Suprapubic skin (tissue), 4 donors: Measurements from ENCODE around the gene SPATA3. TPM values are rescaled to one million over a fixed set of nuclear protein-coding genes. Genes with fewer than 3 reads are reported as not detected.

Experiments
- DNase-seq, 2 donors: peaks; one replicate each; pipeline ENCODE4 v3.0.0-alpha.2; 2019; ENCODE audit warnings: low spot score in 2 of 2
- H3K27ac ChIP-seq: fragments of 200-600 bp; sonication (generic); one replicate; pipeline ENCODE4 v1.5.1; 2019
- H3K27me3 ChIP-seq: fragments of 200-600 bp; sonication (generic); one replicate; pipeline ENCODE4 v1.5.1; 2019
- H3K36me3 ChIP-seq: fragments of 200-600 bp; sonication (generic); one replicate; pipeline ENCODE4 v1.5.1; 2019
- H3K4me1 ChIP-seq: fragments of 200-600 bp; sonication (generic); one replicate; pipeline ENCODE4 v1.5.1; 2019
- H3K4me3 ChIP-seq: fragments of 200-600 bp; sonication (generic); one replicate; pipeline ENCODE4 v1.5.1; 2019; ENCODE audit warnings: mild to moderate bottlenecking
- H3K9me3 ChIP-seq: fragments of 200-600 bp; sonication (generic); one replicate; pipeline ENCODE4 v1.5.1; 2019
- CTCF ChIP-seq, 2 donors: fragments of 200-600 bp in 1 of 2; fragments of 450-650 bp in 1 of 2; sonication (generic) in 1 of 2; IDR thresholded peaks; one replicate each; pipeline ENCODE4 v1.5.1; 2016 to 2019; ENCODE audit warnings: antibody characterized with exemption in 2 of 2, mild to moderate bottlenecking in 1 of 2, moderate library complexity in 1 of 2
- EP300 ChIP-seq: sonication (generic); formaldehyde crosslinking; IDR thresholded peaks from one replicate; pipeline ENCODE4 v1.6.1; 2017; ENCODE audit warnings: antibody characterized with exemption
- POLR2A ChIP-seq, 2 donors: fragments of 450-650 bp; IDR thresholded peaks; one replicate each; pipeline ENCODE4 v1.6.1; 2017; ENCODE audit warnings: antibody characterized with exemption in 2 of 2, mild to moderate bottlenecking in 2 of 2, moderate library complexity in 2 of 2
- POLR2AphosphoS5 ChIP-seq, 3 donors: sonication (generic); formaldehyde crosslinking; IDR thresholded peaks; one replicate each; pipeline ENCODE4 v1.6.1; 2017; ENCODE audit warnings: antibody characterized with exemption in 3 of 3
- WGBS: methylation state at CpG from one replicate; pipeline ENCODE4 v1.1.5; 2018; 5-methylcytosine and 5-hydroxymethylcytosine counted together
- total RNA-seq, 4 donors: library from RNA; depleted of rRNA; stranded (reverse); fragments of >200 nt; gene quantifications; one replicate each; pipeline ENCODE4 v1.1.0, GENCODE V29; 2016

Gene SPATA3
- total RNA-seq, 4 donors from 2014 or later: not detected

- H3K9me3 ChIP-seq: no peaks in the 10 kb centered on the region
- 75% methylated on average over 9 of the region's 9 CpGs for whole genome bisulfite sequencing
- H3K4me3 ChIP-seq: no peak overlapping the region
- TF ChIP-seq POLR2AphosphoS5 (IDR thresholded peaks at IDR 0.05): no peak
- no peak for TF ChIP-seq POLR2A (IDR thresholded peaks at IDR 0.05)
- no peak for TF ChIP-seq CTCF (IDR thresholded peaks at IDR 0.05)
- TF ChIP-seq EP300: no peak
- no peaks in the 10 kb centered on the region for H3K36me3 ChIP-seq
- H3K27ac ChIP-seq: no peak overlapping the region
- no peaks in the 10 kb centered on the region for H3K4me1 ChIP-seq
- H3K27me3 ChIP-seq: peaks cover 20% of the 10 kb centered on the region
- DNase-seq: no peak
These were observed 33.6 kb downstream of the SPATA3 start for GRCh38 chr2:231029563-231029962.

GRCh38 chr2:231030725-231031124, 34.8 kb downstream of the SPATA3 start:
- TF ChIP-seq POLR2AphosphoS5 (IDR thresholded peaks at IDR 0.05): no peak
- no peak for TF ChIP-seq CTCF (IDR thresholded peaks at IDR 0.05)
- no peak for TF ChIP-seq EP300
- TF ChIP-seq POLR2A (IDR thresholded peaks at IDR 0.05): no peak
- DNase-seq: no peak
- no peaks in the 10 kb centered on the region for H3K9me3 ChIP-seq
- H3K27ac ChIP-seq: no peak overlapping the region
- 74% methylated on average over 3 of the region's 3 CpGs for WGBS
- no peaks in the 10 kb centered on the region for H3K4me1 ChIP-seq
- H3K36me3 ChIP-seq: no peaks in the 10 kb centered on the region
- H3K4me3 ChIP-seq: no peak overlapping the region
- peaks cover 23% of the 10 kb centered on the region for H3K27me3 ChIP-seq

- WGBS: 67% methylated on average over 4 of the region's 5 CpGs
These were observed 36.7 kb downstream of the SPATA3 start for GRCh38 chr2:231032575-231033140.

GRCh38 chr2:231033147-231034132, 37.5 kb downstream of the SPATA3 start:
- no peaks in the 10 kb centered on the region for H3K36me3 ChIP-seq
- TF ChIP-seq POLR2AphosphoS5 (IDR thresholded peaks at IDR 0.05) (no peak), POLR2A (IDR thresholded peaks at IDR 0.05) (no peak), EP300 (no peak), CTCF (IDR thresholded peaks at IDR 0.05) (no peak)
- 69% methylated on average over 11 of the region's 11 CpGs for WGBS
- peaks cover 12% of the 10 kb centered on the region for H3K4me1 ChIP-seq
- no peak for DNase-seq
- no peak overlapping the region for H3K4me3 ChIP-seq
- no peaks in the 10 kb centered on the region for H3K9me3 ChIP-seq
- H3K27me3 ChIP-seq: peaks cover 48% of the 10 kb centered on the region
- no peak overlapping the region for H3K27ac ChIP-seq

More at GRCh38 chr2:231032575-231033140, 36.7 kb downstream of the SPATA3 start:
- TF ChIP-seq POLR2AphosphoS5 (IDR thresholded peaks at IDR 0.05) (no peak), CTCF (IDR thresholded peaks at IDR 0.05) (no peak), POLR2A (IDR thresholded peaks at IDR 0.05) (no peak), EP300 (no peak)
- Histone ChIP-seq H3K27me3 (peaks cover 41% of the 10 kb centered on the region), H3K27ac (no peak overlapping the region), H3K4me3 (no peak overlapping the region), H3K4me1 (peaks cover 6% of the 10 kb centered on the region), H3K9me3 (no peaks in the 10 kb centered on the region), H3K36me3 (no peaks in the 10 kb centered on the region)
- DNase-seq: no peak

- TF ChIP-seq POLR2AphosphoS5 (IDR thresholded peaks at IDR 0.05): no peak
- TF ChIP-seq EP300: no peak
- TF ChIP-seq CTCF (IDR thresholded peaks at IDR 0.05): no peak
- no peak for TF ChIP-seq POLR2A (IDR thresholded peaks at IDR 0.05)
- H3K27me3 ChIP-seq: peaks cover 57% of the 10 kb centered on the region
These were observed 38.5 kb downstream of the SPATA3 start for GRCh38 chr2:231034291-231034882.

More at GRCh38 chr2:231034291-231034882, 38.5 kb downstream of the SPATA3 start:
- Histone ChIP-seq H3K27ac (no peak overlapping the region), H3K4me1 (peaks cover 13% of the 10 kb centered on the region), H3K36me3 (no peaks in the 10 kb centered on the region), H3K4me3 (no peak overlapping the region), H3K9me3 (no peaks in the 10 kb centered on the region)
- no peak for DNase-seq
- 38% methylated on average over 4 of the region's 4 CpGs for WGBS
